ENCODE data around the gene MTA1.

Gene MTA1

GRCh38 chr14:105419195-105420091, at the start of gene MTA1:
TSS of gene MTA1 (plus strand) at chr14:105419827. CDS start at chr14:105420036, 209 bp downstream.
- ChIA-PET POLR2A (no interaction called here), CTCF (interaction anchor here (1.8 kb wide), 1 partner anchor 61 kb away, joined by 6 read pairs; no protein-coding TSS in a partner anchor)
- DNase-seq (ENCODE audit: low read depth, low spot score), result no peak
- H3K4me3 ChIP-seq (ENCODE audit: low read depth, low read length), result peak within 1 kb of the TSS; percentile 72
- no peak for TF ChIP-seq CTCF (IDR thresholded peaks at IDR 0.05; ENCODE audit: insufficient read depth, low read length, missing control alignments)

- no peak overlapping the region for H3K4me3 ChIP-seq (ENCODE audit: low read depth, low read length)
- ChIA-PET CTCF (interaction anchor here (1.0 to 2.9 kb wide), 6 partner anchors 9 to 171 kb away, joined by 3 to 11 read pairs (median 5); no protein-coding TSS in a partner anchor), POLR2A (no interaction called here)
- no peak for TF ChIP-seq CTCF (IDR thresholded peaks at IDR 0.05; ENCODE audit: insufficient read depth, low read length, missing control alignments)
- no peak for DNase-seq (ENCODE audit: low read depth, low spot score)
Observed at GRCh38 chr14:105374389-105374788, 45.2 kb upstream of the MTA1 start.

GRCh38 chr14:105375635-105376057, 44.0 kb upstream of the MTA1 start:
- TF ChIP-seq CTCF (IDR thresholded peaks at IDR 0.05; ENCODE audit: insufficient read depth, low read length, missing control alignments), result no peak
- H3K4me3 ChIP-seq (ENCODE audit: low read depth, low read length), result no peak overlapping the region
- ChIA-PET POLR2A (no interaction called here), CTCF (interaction anchor here (2.9 kb wide), 1 partner anchor 114 kb away, joined by 11 read pairs; no protein-coding TSS in a partner anchor)
- DNase-seq (ENCODE audit: low read depth, low spot score), result no peak

GRCh38 chr14:105376521-105377440, 42.8 kb upstream of the MTA1 start:
- no peak overlapping the region for H3K4me3 ChIP-seq (ENCODE audit: low read depth, low read length)
- CTCF ChIA-PET, result interaction anchor here (0.8 to 2.9 kb wide), 4 partner anchors 9 to 113 kb away, joined by 3 to 11 read pairs (median 3); no protein-coding TSS in a partner anchor

GRCh38 chr14:105377555-105378182, 42.0 kb upstream of the MTA1 start:
- no peak overlapping the region for H3K4me3 ChIP-seq (ENCODE audit: low read depth, low read length)
- CTCF ChIA-PET, result interaction anchor here (0.8 to 1.3 kb wide), 3 partner anchors 9 to 112 kb away, joined by 3 read pairs; no protein-coding TSS in a partner anchor
- POLR2A ChIA-PET, result no interaction called here
- no peak for DNase-seq (ENCODE audit: low read depth, low spot score)
- no peak for TF ChIP-seq CTCF (IDR thresholded peaks at IDR 0.05; ENCODE audit: insufficient read depth, low read length, missing control alignments)

More at GRCh38 chr14:105376521-105377440, 42.8 kb upstream of the MTA1 start:
- no peak for DNase-seq (ENCODE audit: low read depth, low spot score)
- no peak for TF ChIP-seq CTCF (IDR thresholded peaks at IDR 0.05; ENCODE audit: insufficient read depth, low read length, missing control alignments)
- POLR2A ChIA-PET, result no interaction called here
